Trophoblast cell (in vitro differentiated cells and primary cell): Measurements from ENCODE around the gene ZNF808.
"Not testable (repeated sequence)": the region's sequence is repeated elsewhere in the genome, so short reads cannot be mapped to it uniquely, and the experiment has no call there.

ENCODE experiments used
- DNase-seq, 2 donors: peaks; one replicate each; pipeline ENCODE4 v3.0.0-alpha.2; 2016
- H2AFZ ChIP-seq: 2 replicates; pipeline ENCODE4 v1.6.1; 2013; ENCODE audit warnings: low read length, moderate library complexity, mild to moderate bottlenecking; ENCODE audit not compliant: insufficient read depth, poor library complexity
- H2AK5ac ChIP-seq: 2 replicates; pipeline ENCODE4 v1.6.1; 2013; ENCODE audit warnings: mild to moderate bottlenecking, low read length
- H2BK120ac ChIP-seq: 2 replicates; pipeline ENCODE4 v1.6.1; 2013; ENCODE audit warnings: low read length, mild to moderate bottlenecking, moderate library complexity; ENCODE audit not compliant: insufficient read depth, poor library complexity
- H2BK12ac ChIP-seq: 2 replicates; pipeline ENCODE4 v1.6.1; 2013; ENCODE audit warnings: mild to moderate bottlenecking, low read length, moderate library complexity
- H2BK5ac ChIP-seq: 2 replicates; pipeline ENCODE4 v1.6.1; 2013; ENCODE audit warnings: low read length, low read depth, moderate library complexity, mild to moderate bottlenecking; ENCODE audit not compliant: poor library complexity
- H3K14ac ChIP-seq: 2 replicates; pipeline ENCODE4 v1.6.1; 2013; ENCODE audit warnings: mild to moderate bottlenecking, low read length
- H3K18ac ChIP-seq: 2 replicates; pipeline ENCODE4 v1.6.1; 2013; ENCODE audit warnings: mild to moderate bottlenecking, low read length
- H3K23ac ChIP-seq: 2 replicates; pipeline ENCODE4 v1.6.1; 2013; ENCODE audit warnings: low read length
- H3K27ac ChIP-seq: 2 replicates; pipeline ENCODE4 v1.5.1; 2013; ENCODE audit warnings: low read depth, mild to moderate bottlenecking, inconsistent platforms, low read length, moderate library complexity
- H3K27me3 ChIP-seq: 2 replicates; pipeline ENCODE4 v1.6.1; 2013; ENCODE audit warnings: inconsistent platforms, mild to moderate bottlenecking, low read length, moderate library complexity; ENCODE audit not compliant: insufficient read depth
- H3K36me3 ChIP-seq, 2 experiments: 1 replicate in 1 of 2; 2 replicates in 1 of 2; pipeline ENCODE4 v1.6.1; 2013; ENCODE audit warnings: low read length in 2 of 2, mild to moderate bottlenecking in 2 of 2, moderate library complexity in 1 of 2; ENCODE audit not compliant: insufficient read depth in 2 of 2, control insufficient read depth in 1 of 2
- H3K4ac ChIP-seq: 2 replicates; pipeline ENCODE4 v1.6.1; 2013; ENCODE audit warnings: low read depth, mild to moderate bottlenecking, low read length, moderate library complexity
- H3K4me1 ChIP-seq, 2 experiments: 1 replicate in 1 of 2; 2 replicates in 1 of 2; pipeline ENCODE4 v1.6.1; 2013; ENCODE audit warnings: low read length in 2 of 2, mild to moderate bottlenecking in 2 of 2, moderate library complexity in 1 of 2; ENCODE audit not compliant: insufficient read depth in 2 of 2, control insufficient read depth in 1 of 2
- H3K4me2 ChIP-seq: 2 replicates; pipeline ENCODE4 v1.6.1; 2013; ENCODE audit warnings: inconsistent platforms, mild to moderate bottlenecking, low read length, moderate library complexity
- H3K4me3 ChIP-seq: 2 replicates; pipeline ENCODE4 v1.5.1; 2013; ENCODE audit warnings: mild to moderate bottlenecking, low read depth, low read length, inconsistent platforms
- H3K79me1 ChIP-seq: one replicate; pipeline ENCODE4 v1.6.1; 2013; ENCODE audit warnings: low read length
- H3K79me2 ChIP-seq: 2 replicates; pipeline ENCODE4 v1.6.1; 2013; ENCODE audit warnings: low read length, mild to moderate bottlenecking; ENCODE audit not compliant: control insufficient read depth, insufficient read depth, poor library complexity
- H3K9ac ChIP-seq: 2 replicates; pipeline ENCODE4 v1.6.1; 2013; ENCODE audit warnings: mild to moderate bottlenecking, low read length
- H3K9me3 ChIP-seq: 2 replicates; pipeline ENCODE4 v1.6.1; 2013; ENCODE audit warnings: low read depth, mild to moderate bottlenecking, control low read depth, inconsistent platforms, low read length; ENCODE audit not compliant: insufficient read depth
- H4K12ac ChIP-seq: 2 replicates; pipeline ENCODE4 v1.6.1; 2013; ENCODE audit warnings: low read depth, mild to moderate bottlenecking, low read length, moderate library complexity
- H4K8ac ChIP-seq: 2 replicates; pipeline ENCODE4 v1.6.1; 2013; ENCODE audit warnings: low read depth, mild to moderate bottlenecking, low read length, moderate library complexity
- H4K91ac ChIP-seq: one replicate; pipeline ENCODE4 v1.6.1; 2013; ENCODE audit warnings: low read depth, mild to moderate bottlenecking, low read length, moderate library complexity
- WGBS: extraction: QIAGEN DNeasy Blood & Tissue Kit; methylation state at CpG from one replicate; pipeline ENCODE4 v1.1.7; 2013; ENCODE audit warnings: missing lambda C conversion rate; ENCODE audit not compliant: insufficient read length, insufficient coverage; ENCODE audit errors: extremely low coverage; 5-methylcytosine and 5-hydroxymethylcytosine counted together

Gene ZNF808

GRCh38 chr19:52566121-52566520 is 38.7 kb downstream of the ZNF808 start:
- Histone ChIP-seq H3K9me3 (no peaks in the 10 kb centered on the region), H2BK5ac (no peak overlapping the region), H3K4me1 (peaks cover 0 to 1% of the 10 kb centered on the region in 2 experiments), H3K14ac (no peak overlapping the region), H3K4ac (no peak overlapping the region), H3K4me2 (no peak overlapping the region), H3K27me3 (no peaks in the 10 kb centered on the region), H4K12ac (no peak overlapping the region), H3K18ac (no peak overlapping the region), H3K9ac (no peak overlapping the region), H3K23ac (no peak overlapping the region), H2BK120ac (no peak overlapping the region), H3K27ac (no peak overlapping the region), H3K79me2 (peaks cover 5% of the 10 kb centered on the region), H2BK12ac (no peak overlapping the region), H4K8ac (no peak overlapping the region), H3K79me1 (peaks cover 10% of the 10 kb centered on the region), H4K91ac (no peak overlapping the region), H3K36me3 (peaks cover 0 to 3% of the 10 kb centered on the region in 2 experiments), H2AK5ac (no peak overlapping the region), H2AFZ (no peak overlapping the region), H3K4me3 (no peak overlapping the region)
- WGBS: no CpG with 5 or more reads among the region's 6 CpGs
- peak in 1 of 2 donors; percentile 17 for DNase-seq

- no peaks in the 10 kb centered on the region for H3K9me3 ChIP-seq
- H3K36me3 ChIP-seq: peaks cover 0 to 3% of the 10 kb centered on the region in 2 experiments
- no peak overlapping the region for H3K27ac ChIP-seq
- no peak overlapping the region for H3K4ac ChIP-seq
- peaks cover 5% of the 10 kb centered on the region for H3K79me2 ChIP-seq
- no peak overlapping the region for H4K12ac ChIP-seq
- no peak overlapping the region for H3K4me2 ChIP-seq
- no peak overlapping the region for H3K4me3 ChIP-seq
- no peak overlapping the region for H2AK5ac ChIP-seq
- H2BK12ac ChIP-seq: no peak overlapping the region
- H3K14ac ChIP-seq: no peak overlapping the region
- peaks cover 10% of the 10 kb centered on the region for H3K79me1 ChIP-seq
- no peak overlapping the region for H2BK120ac ChIP-seq
- peak; percentile 59 to 89 for DNase-seq
- H3K18ac ChIP-seq: no peak overlapping the region
- no peaks in the 10 kb centered on the region for H3K27me3 ChIP-seq
- H3K23ac ChIP-seq: no peak overlapping the region
- WGBS: no CpG with 5 or more reads among the region's 2 CpGs
- H4K8ac ChIP-seq: no peak overlapping the region
- no peak overlapping the region for H2AFZ ChIP-seq
- H4K91ac ChIP-seq: no peak overlapping the region
- peaks cover 0 to 3% of the 10 kb centered on the region in 2 experiments for H3K4me1 ChIP-seq
- H3K9ac ChIP-seq: no peak overlapping the region
- no peak overlapping the region for H2BK5ac ChIP-seq
These were observed 39.1 kb downstream of the ZNF808 start for GRCh38 chr19:52566588-52566987.

GRCh38 chr19:52567921-52568320 is 40.5 kb downstream of the ZNF808 start:
- Histone ChIP-seq H3K4me1 (peaks cover 0 to 3% of the 10 kb centered on the region in 2 experiments), H3K4me2 (no peak overlapping the region), H3K18ac (no peak overlapping the region), H3K9ac (no peak overlapping the region), H4K12ac (no peak overlapping the region), H2BK12ac (no peak overlapping the region), H3K79me1 (peaks cover 10% of the 10 kb centered on the region), H3K27ac (no peak overlapping the region), H3K14ac (no peak overlapping the region), H3K4ac (no peak overlapping the region), H2BK120ac (no peak overlapping the region), H2AFZ (no peak overlapping the region), H4K91ac (no peak overlapping the region), H3K79me2 (peaks cover 5% of the 10 kb centered on the region), H3K23ac (no peak overlapping the region), H3K36me3 (peaks cover 3 to 8% of the 10 kb centered on the region in 2 experiments), H2BK5ac (no peak overlapping the region), H3K4me3 (no peak overlapping the region), H3K27me3 (no peaks in the 10 kb centered on the region), H3K9me3 (no peaks in the 10 kb centered on the region), H4K8ac (no peak overlapping the region), H2AK5ac (no peak overlapping the region)
- WGBS: no CpG with 5 or more reads among the region's 14 CpGs
- peak; percentile 93 to 95 for DNase-seq

GRCh38 chr19:52569638-52569999 is 42.2 kb downstream of the ZNF808 start:
- peak overlapping the region; percentile 94 for H3K27ac ChIP-seq
- not testable (repeated sequence) for H3K4ac ChIP-seq, H2AK5ac ChIP-seq, H2AFZ ChIP-seq, H3K79me2 ChIP-seq, H3K27me3 ChIP-seq, H3K9ac ChIP-seq, H3K4me1 ChIP-seq, H2BK12ac ChIP-seq, H3K9me3 ChIP-seq, H3K23ac ChIP-seq
- peak overlapping the region; percentile 63 for H4K12ac ChIP-seq
- peak overlapping the region; percentile 60 for H3K4me3 ChIP-seq
- H2BK120ac ChIP-seq: peak overlapping the region; percentile 79
- H2BK5ac ChIP-seq: peak overlapping the region; percentile 85
- H3K36me3 ChIP-seq: peaks cover 11 to 18% of the 10 kb centered on the region in 2 experiments
- H3K18ac ChIP-seq: peak overlapping the region; percentile 76
- H4K8ac ChIP-seq: peak overlapping the region; percentile 81
- DNase-seq: peak; percentile 57 to 70
- peak overlapping the region; percentile 7 for H4K91ac ChIP-seq
- no CpG with 5 or more reads among the region's 13 CpGs for WGBS
- peak overlapping the region; percentile 80 for H3K4me2 ChIP-seq
- peaks cover 10% of the 10 kb centered on the region for H3K79me1 ChIP-seq
- H3K14ac ChIP-seq: peak overlapping the region; percentile 4
